ENCODE data around the gene DGKE. TPM values are rescaled to one million over a fixed set of nuclear protein-coding genes. Genes with fewer than 3 reads are reported as not detected.
A peak's percentile ranks its signal among the peaks of the same experiment; 100 is the strongest.

The DGKE gene
- total RNA-seq, 1 donor from 2014 or later = 5.4 TPM

DNA sequence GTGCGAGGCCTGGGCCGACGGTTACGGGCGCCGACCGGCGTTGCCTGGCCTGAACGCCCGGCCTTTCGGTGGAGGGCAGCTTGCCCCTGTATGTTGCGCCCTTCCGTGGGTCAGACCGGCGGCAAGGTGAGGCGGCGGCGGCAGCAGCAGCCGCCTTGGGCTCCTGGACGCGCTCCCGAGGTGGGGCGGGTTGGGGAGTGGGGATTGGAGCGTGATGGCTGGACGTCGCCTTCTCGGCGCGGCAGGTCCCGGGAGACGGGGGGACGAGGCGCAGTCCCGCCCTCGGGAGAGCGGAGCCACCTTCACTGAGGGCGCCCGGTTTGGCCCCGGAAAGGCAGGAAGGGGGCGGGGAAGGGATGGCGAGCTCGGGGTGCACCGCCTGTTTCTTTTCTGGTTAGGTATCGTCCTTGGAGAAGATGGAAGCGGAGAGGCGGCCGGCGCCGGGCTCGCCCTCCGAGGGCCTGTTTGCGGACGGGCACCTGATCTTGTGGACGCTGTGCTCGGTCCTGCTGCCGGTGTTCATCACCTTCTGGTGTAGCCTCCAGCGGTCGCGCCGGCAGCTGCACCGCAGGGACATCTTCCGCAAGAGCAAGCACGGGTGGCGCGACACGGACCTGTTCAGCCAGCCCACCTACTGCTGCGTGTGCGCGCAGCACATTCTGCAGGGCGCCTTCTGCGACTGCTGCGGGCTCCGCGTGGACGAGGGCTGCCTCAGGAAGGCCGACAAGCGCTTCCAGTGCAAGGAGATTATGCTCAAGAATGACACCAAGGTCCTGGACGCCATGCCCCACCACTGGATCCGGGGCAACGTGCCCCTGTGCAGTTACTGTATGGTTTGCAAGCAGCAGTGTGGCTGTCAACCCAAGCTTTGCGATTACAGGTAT lies 671 bp downstream of the DGKE start:
- no peak overlapping the region for H3K27ac Mint-ChIP-seq (ENCODE audit: unreplicated experiment)
- DNase-seq (ENCODE audit: low read depth, low spot score) = peak; percentile 20
- peaks cover 34% of the 10 kb centered on the region for H3K4me1 Mint-ChIP-seq
- H3K27me3 Mint-ChIP-seq (ENCODE audit: low read depth) = peaks cover 21% of the 10 kb centered on the region
- H3K4me3 Mint-ChIP-seq = peak overlapping the region; percentile 90
- TF ChIP-seq, protein P1, sequence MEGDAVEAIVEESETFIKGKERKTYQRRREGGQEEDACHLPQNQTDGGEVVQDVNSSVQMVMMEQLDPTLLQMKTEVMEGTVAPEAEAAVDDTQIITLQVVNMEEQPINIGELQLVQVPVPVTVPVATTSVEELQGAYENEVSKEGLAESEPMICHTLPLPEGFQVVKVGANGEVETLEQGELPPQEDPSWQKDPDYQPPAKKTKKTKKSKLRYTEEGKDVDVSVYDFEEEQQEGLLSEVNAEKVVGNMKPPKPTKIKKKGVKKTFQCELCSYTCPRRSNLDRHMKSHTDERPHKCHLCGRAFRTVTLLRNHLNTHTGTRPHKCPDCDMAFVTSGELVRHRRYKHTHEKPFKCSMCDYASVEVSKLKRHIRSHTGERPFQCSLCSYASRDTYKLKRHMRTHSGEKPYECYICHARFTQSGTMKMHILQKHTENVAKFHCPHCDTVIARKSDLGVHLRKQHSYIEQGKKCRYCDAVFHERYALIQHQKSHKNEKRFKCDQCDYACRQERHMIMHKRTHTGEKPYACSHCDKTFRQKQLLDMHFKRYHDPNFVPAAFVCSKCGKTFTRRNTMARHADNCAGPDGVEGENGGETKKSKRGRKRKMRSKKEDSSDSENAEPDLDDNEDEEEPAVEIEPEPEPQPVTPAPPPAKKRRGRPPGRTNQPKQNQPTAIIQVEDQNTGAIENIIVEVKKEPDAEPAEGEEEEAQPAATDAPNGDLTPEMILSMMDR (conservative IDR thresholded peaks at IDR 0.05) = peak; percentile 30
- H3K36me3 Mint-ChIP-seq (ENCODE audit: low read depth) = peaks cover 11% of the 10 kb centered on the region
- no peaks in the 10 kb centered on the region for H3K9me3 Mint-ChIP-seq

DNA sequence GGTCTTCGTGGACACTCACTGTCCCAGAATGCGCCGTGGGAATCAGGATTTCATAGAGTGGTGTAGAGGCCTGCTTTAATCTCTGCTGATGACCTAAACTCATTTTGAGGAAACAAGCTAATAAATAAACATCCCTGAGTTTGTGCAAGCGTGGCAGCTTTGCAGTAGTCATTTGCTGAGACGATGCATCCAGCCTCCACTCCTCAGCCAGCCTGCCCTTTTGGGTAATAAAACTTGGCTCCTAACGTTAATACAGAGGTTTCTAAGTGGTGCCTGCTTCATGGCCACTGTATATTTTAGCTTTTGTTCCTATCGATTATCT lies 1.3 kb downstream of the DGKE start:
- H3K9me3 Mint-ChIP-seq = no peaks in the 10 kb centered on the region
- peak overlapping the region; percentile 90 for H3K4me3 Mint-ChIP-seq
- TF ChIP-seq, protein P1 (conservative IDR thresholded peaks at IDR 0.05) = no peak
- peaks cover 34% of the 10 kb centered on the region for H3K4me1 Mint-ChIP-seq
- H3K36me3 Mint-ChIP-seq (ENCODE audit: low read depth) = peaks cover 11% of the 10 kb centered on the region
- no peak overlapping the region for H3K27ac Mint-ChIP-seq (ENCODE audit: unreplicated experiment)
- H3K27me3 Mint-ChIP-seq (ENCODE audit: low read depth) = peaks cover 21% of the 10 kb centered on the region
- DNase-seq (ENCODE audit: low read depth, low spot score) = no peak

DNA sequence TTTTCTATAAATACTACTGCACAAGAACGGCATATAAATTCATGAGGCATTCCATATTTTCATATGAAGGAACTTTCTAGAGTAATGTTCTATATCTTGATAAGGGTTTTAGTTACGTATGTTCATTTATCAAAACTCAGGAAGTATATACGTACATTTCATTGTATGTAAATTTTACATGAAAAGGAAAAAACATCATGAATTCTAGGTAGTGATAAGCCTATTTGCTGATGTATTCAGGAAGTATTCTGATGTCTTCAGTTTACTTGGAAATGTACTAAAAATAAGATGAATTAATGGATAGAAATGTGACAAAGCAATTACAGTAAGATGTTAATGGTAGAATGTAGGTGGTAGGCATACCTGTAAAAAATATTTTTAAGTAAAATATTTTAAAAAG lies 4.7 kb downstream of the DGKE start:
- peaks cover 18% of the 10 kb centered on the region for H3K4me1 Mint-ChIP-seq
- H3K27me3 Mint-ChIP-seq (ENCODE audit: low read depth) = peaks cover 19% of the 10 kb centered on the region
- H3K27ac Mint-ChIP-seq (ENCODE audit: unreplicated experiment) = no peak overlapping the region
- no peak overlapping the region for H3K4me3 Mint-ChIP-seq
- DNase-seq (ENCODE audit: low read depth, low spot score) = no peak
- TF ChIP-seq, protein P1 (conservative IDR thresholded peaks at IDR 0.05) = no peak
- H3K36me3 Mint-ChIP-seq (ENCODE audit: low read depth) = peaks cover 2% of the 10 kb centered on the region
- no peaks in the 10 kb centered on the region for H3K9me3 Mint-ChIP-seq

DNA sequence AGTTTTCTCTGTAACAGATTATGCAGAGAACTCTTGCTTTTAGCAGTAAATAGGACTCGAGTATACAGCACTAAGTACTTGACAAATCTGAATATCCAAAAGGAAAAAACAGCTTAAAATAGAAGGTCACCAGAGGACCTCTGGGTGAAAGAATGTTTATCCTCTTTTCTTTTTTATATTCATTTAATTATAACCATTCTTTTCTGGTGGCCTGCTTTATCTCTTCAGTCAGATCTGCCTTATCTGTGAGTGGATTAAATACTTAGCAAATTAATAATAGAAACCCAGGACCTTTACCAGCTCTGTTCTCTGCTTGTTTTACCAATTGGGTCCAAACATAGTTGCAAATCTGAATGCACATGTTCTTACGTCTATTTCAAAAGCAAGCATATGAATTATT lies 8.6 kb downstream of the DGKE start:
- DNase-seq (ENCODE audit: low read depth, low spot score) = no peak
- no peaks in the 10 kb centered on the region for H3K4me1 Mint-ChIP-seq
- no peak overlapping the region for H3K4me3 Mint-ChIP-seq
- H3K9me3 Mint-ChIP-seq = no peaks in the 10 kb centered on the region
- no peaks in the 10 kb centered on the region for H3K27me3 Mint-ChIP-seq (ENCODE audit: low read depth)
- TF ChIP-seq, protein P1 (conservative IDR thresholded peaks at IDR 0.05) = no peak
- no peak overlapping the region for H3K27ac Mint-ChIP-seq (ENCODE audit: unreplicated experiment)
- peaks cover 4% of the 10 kb centered on the region for H3K36me3 Mint-ChIP-seq (ENCODE audit: low read depth)

DNA sequence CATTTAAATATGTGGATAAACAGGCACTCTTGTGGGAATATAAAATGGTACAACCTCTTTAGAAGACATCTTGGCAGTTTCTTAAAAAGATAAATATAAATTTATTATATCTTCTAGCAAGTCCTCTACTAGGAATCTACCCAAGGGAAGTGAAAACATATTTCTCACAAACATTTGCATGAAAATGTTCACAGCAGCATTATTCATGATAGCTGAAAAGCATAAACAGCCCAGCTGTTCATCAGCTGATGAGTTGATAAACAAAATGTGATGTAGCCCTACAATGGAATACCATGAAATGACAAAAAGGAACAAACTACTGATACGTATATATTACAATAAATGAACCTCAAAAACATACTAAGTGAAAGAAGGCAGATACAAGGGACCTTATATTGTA lies 12.0 kb downstream of the DGKE start:
- H3K4me3 Mint-ChIP-seq = no peak overlapping the region
- TF ChIP-seq, protein P1 (conservative IDR thresholded peaks at IDR 0.05) = no peak
- H3K27me3 Mint-ChIP-seq (ENCODE audit: low read depth) = no peaks in the 10 kb centered on the region
- no peak for DNase-seq (ENCODE audit: low read depth, low spot score)
- H3K9me3 Mint-ChIP-seq = no peaks in the 10 kb centered on the region
- no peak overlapping the region for H3K27ac Mint-ChIP-seq (ENCODE audit: unreplicated experiment)
- H3K36me3 Mint-ChIP-seq (ENCODE audit: low read depth) = peaks cover 4% of the 10 kb centered on the region
- no peaks in the 10 kb centered on the region for H3K4me1 Mint-ChIP-seq
